ENCODE measurements around the gene TMEM208. TPM values are rescaled to one million over a fixed set of nuclear protein-coding genes. Genes with fewer than 3 reads are reported as not detected.
A peak's percentile ranks its signal among the peaks of the same experiment; 100 is the strongest.

The TMEM208 gene
- total and polyA plus RNA-seq, 2 of the 13 experiments (the other 11 are each of a cell fraction or from before 2014, with no cell fraction given) = 58.8 to 72.9 TPM

- TF ChIP-seq HNF1B (CRISPR knock-in tag; IDR thresholded peaks at IDR 0.05) (peak; percentile 77), ZNF335 (CRISPR knock-in tag; IDR thresholded peaks at IDR 0.05) (0 out of 2 replicates have a peak, but pooled peaks have one; percentile 72), KLF11 (CRISPR knock-in tag; IDR thresholded peaks at IDR 0.05) (peak; percentile 93; the same call in 1 of the 2 replicates), ZSCAN22 (CRISPR knock-in tag; IDR thresholded peaks at IDR 0.05) (no peak), ZNF546 (CRISPR knock-in tag; conservative IDR thresholded peaks at IDR 0.05) (peak; percentile 54; the same call in 1 of the 2 replicates), ZNF777 (CRISPR knock-in tag; IDR thresholded peaks at IDR 0.05) (peak; percentile 84), ZUFSP (CRISPR knock-in tag; IDR thresholded peaks at IDR 0.05; ENCODE audit: borderline replicate concordance) (no peak), ZBTB7B (CRISPR knock-in tag; IDR thresholded peaks at IDR 0.05) (peak; percentile 99), ZFP37 (CRISPR knock-in tag; IDR thresholded peaks at IDR 0.05; ENCODE audit: borderline replicate concordance) (peak; percentile 52; the same call in 1 of the 2 replicates), ZBTB39 (CRISPR knock-in tag; IDR thresholded peaks at IDR 0.05) (peak; percentile 72; the same call in 1 of the 2 replicates), ZFP36L2 (CRISPR knock-in tag; IDR thresholded peaks at IDR 0.05) (peak; percentile 96), ZMYM3 (CRISPR knock-in tag; IDR thresholded peaks at IDR 0.05) (peak; percentile 76), ZBTB49 (CRISPR knock-in tag; IDR thresholded peaks at IDR 0.05; ENCODE audit: borderline replicate concordance) (peak; percentile 98), TAF1 (CRISPR knock-in tag; IDR thresholded peaks at IDR 0.05) (no peak; the same call in 1 of the 2 replicates), ZBTB26 (CRISPR knock-in tag; IDR thresholded peaks at IDR 0.05; ENCODE audit: borderline replicate concordance) (peak; percentile 87), TFDP2 (CRISPR knock-in tag; IDR thresholded peaks at IDR 0.05) (peak; percentile 63; the same call in 1 of the 2 replicates), REPIN1 (CRISPR knock-in tag; IDR thresholded peaks at IDR 0.05; ENCODE audit: borderline replicate concordance, low read depth) (peak; percentile 90; the same call in 1 of the 2 replicates), ZNF564 (CRISPR knock-in tag; IDR thresholded peaks at IDR 0.05) (no peak), STAT5B (CRISPR knock-in tag; IDR thresholded peaks at IDR 0.05) (peak; percentile 97)
Measured at GRCh38 chr16:67184995-67185650, 41.8 kb upstream of the TMEM208 start (continued).

Data from HepG2 (cell line).